ENCODE data around the gene CDH26.

DNA sequence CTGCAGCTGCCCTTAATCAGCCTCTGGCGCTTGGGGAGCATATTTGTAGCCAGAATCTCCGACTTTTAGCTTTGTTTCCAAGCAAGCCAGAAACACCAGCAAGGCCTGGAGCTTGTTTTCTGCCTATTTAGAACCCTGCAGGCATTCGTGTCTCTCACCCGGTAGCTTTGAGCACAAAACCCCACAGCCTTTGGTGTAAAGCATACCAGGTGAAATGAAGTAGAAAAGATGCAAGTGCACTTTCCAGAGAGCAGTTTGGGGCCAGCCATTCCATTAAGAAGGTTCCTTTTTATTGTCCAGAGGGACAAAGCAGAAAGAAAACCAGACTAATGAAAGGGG, 17.3 kb upstream of the CDH26 start:
- TF ChIP-seq, protein P1, sequence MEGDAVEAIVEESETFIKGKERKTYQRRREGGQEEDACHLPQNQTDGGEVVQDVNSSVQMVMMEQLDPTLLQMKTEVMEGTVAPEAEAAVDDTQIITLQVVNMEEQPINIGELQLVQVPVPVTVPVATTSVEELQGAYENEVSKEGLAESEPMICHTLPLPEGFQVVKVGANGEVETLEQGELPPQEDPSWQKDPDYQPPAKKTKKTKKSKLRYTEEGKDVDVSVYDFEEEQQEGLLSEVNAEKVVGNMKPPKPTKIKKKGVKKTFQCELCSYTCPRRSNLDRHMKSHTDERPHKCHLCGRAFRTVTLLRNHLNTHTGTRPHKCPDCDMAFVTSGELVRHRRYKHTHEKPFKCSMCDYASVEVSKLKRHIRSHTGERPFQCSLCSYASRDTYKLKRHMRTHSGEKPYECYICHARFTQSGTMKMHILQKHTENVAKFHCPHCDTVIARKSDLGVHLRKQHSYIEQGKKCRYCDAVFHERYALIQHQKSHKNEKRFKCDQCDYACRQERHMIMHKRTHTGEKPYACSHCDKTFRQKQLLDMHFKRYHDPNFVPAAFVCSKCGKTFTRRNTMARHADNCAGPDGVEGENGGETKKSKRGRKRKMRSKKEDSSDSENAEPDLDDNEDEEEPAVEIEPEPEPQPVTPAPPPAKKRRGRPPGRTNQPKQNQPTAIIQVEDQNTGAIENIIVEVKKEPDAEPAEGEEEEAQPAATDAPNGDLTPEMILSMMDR (IDR thresholded peaks at IDR 0.05 in 4 of 5, conservative IDR thresholded peaks at IDR 0.05 in 1 of 5), result no peak
- TF ChIP-seq POLR2A (IDR thresholded peaks at IDR 0.05), result no peak
